Femur (tissue), 1 donor: Measurements from ENCODE around the gene RPS3.
A peak's percentile ranks its signal among the peaks of the same experiment; 100 is the strongest.
"Not testable (repeated sequence)": the region's sequence is repeated elsewhere in the genome, so short reads cannot be mapped to it uniquely, and the experiment has no call there.

ENCODE experiments used
- DNase-seq: peaks from one replicate; pipeline ENCODE4 v3.0.0-alpha.2; 2017

RPS3 gene

DNA sequence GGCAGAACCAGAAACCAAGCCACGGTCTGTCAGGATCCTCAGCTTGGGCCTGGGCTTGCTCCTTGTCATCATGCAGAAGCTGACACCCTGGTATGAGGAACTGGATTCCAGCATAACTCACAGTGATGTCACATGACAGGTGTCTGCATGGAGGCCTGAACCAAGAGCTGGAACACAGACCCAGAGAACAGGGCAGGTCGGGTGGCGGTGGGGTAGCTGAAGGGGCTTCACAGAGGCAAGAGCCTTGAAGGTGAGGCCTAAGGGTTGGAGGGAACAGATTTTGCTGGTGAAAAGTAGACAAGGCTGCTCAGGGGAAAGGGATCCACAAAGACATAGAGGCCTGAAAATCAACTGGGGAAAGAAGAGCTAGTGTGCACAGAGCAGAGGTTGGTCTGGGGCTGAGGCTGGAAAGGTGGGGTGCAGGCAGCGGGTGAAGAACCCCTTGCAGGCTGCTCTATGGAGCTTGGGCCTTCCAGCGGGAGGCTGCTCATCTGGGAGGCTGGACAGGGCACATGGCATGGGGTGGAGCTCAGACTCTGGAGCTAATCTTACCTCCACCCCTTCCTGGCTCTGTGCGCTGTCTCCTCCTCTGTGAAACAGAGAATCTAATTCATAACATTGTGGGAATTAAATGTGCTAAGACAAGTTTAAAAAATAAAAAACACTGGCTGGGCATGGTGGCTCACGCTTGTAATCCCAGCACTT, 18.4 kb upstream of the RPS3 start:
- peak; percentile 43 for DNase-seq

DNA sequence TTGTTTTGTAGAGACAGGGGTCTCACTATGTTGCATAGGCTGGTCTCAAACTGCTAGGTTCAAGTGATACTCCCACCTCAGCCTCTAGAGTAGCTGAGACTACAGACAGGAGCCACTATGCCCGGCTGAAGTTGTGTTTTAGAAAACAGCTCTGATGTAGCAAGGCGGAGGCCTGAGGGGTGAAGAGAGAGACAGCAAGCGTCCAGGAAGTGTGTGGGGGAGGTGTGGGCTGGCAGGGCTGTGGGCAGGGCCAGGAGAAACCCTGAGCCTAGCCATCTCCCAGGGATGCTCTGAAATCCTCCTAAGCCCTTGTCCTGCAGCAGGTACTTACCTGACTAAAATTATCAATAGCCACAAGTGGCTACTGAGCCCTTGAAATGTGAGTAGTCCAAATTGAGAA, 16.1 kb upstream of the RPS3 start:
- no peak for DNase-seq

DNA sequence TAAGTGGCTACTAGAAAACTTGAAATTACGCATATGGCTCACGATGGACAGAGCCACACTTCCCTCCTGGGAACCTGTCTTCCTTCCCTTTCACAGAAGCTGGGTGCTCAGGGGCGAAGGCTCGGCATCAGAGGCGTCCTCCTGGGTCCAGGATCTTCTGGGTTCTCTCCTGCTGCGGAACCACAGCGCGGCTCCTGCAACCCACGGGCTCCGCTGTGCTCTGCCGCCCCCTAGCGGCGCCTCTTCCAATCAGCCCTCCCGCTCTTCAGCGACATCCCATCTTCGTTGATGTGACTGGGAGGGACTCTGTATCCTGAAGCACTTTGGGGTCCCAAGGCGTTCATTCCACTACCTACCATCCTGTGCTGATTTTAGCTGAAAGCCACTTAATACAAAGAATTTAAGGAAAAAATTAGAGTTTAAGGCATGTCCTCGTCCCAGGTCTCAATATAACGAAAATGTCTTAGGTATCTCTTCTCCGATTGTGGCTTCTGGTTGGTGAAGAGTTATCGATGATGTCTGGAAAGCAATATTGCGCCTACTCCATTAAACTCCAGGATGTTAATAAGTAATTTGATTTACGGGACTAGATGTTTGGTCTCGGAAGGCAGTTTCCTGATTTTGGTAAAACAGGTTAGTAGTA, 14.8 kb upstream of the RPS3 start:
- DNase-seq = peak; percentile 80

DNA sequence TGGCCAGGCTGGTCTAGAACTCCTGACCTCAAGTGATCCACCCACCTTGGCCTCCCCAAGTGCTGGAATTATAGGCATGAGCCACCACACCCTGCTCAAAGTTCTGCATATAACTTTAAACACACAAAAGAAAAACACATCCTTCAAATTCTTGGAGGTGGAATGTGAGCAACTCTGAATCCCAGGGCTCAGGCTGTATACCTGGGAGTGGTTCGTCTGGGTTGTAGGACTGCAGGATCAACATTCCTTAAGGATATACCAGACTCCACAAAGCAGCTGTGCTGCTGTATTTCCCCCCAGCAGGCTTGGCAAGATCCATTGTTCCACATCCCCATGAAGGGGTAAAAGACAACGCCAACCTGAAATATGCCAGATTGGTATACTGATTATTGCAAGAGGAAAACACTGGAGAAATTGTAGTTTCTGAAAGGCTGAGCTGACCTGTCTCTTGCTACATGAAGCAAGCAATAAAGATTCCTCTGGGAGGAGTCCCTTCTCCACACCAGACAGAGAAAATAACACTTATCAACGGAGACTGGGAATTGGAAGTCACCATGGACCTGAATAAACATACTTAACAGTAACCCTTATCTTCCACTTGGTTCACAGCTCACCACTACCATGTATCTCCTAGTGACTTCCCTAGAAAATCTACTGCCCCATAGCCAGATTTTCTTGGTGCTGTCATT, 12.2 kb upstream of the RPS3 start:
- no peak for DNase-seq

DNA sequence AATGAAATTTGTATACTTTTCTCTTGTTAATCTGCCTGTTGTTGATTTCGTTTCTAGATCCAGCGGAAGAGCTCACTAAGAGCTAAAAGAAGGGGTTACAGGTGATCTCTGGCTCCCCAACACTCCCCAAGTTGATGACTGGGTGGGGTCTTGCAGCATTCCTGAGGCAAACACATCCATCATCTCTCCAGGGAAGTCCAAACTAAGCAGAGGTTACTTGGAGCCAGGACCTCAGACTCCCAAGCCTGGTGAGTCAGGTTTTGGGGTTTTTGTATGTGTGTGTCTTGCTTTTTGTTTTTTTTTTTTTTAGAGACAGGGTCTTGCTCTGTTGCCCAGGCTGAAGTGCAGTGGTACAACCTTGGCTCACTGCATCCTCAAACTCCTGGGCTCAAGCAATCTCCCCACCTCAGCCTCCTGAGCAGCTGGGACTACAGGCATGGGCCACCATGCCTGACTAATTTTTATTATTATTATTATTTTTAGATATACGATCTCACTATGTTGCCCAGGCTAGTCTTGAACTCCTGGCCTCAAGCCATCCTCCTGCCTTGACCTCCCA, 11.5 kb upstream of the RPS3 start:
- DNase-seq = no peak

DNA sequence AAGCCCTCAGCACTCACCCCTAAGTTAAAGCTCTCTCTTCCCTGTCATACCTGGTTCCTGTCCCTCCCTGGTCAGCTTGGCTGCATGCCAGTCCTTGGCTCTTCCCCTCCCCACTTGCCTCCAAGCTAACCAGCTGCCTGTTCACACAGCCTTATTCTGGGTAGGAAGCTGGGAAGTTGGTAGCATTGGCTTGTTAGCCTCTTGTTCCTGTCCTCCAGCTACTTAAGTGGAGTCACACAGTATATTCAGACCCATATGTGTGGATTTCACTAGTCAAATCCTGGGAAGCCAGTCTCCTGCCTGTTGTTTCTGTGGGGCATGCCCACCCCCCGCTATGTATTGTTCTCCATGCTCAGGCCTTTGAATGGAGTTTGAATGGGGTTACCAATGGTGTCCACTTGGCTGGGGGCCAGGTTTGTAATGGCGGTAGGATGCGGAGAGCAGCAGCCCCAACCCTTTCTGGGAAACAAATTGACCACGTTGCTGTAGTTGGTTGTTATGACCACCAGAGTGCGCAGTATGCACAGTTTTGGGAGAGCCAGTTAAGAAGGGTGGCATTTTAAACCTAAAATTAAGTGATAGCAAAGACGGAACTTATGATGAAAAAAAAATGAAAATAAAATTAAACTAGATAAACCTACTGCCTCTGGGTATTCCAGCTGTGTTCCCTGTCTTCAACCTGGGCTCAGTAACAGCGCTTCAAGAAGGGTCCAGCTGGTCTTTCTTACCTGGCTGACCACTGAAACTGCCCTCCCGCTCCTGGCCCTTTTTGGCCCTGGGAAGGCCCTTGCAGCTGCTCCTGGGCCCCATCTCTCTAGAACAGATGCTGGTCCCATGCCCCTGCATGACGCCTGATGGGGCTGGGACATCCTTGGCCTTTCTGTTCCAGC, 10.7 kb upstream of the RPS3 start:
- peak; percentile 78 for DNase-seq

DNA sequence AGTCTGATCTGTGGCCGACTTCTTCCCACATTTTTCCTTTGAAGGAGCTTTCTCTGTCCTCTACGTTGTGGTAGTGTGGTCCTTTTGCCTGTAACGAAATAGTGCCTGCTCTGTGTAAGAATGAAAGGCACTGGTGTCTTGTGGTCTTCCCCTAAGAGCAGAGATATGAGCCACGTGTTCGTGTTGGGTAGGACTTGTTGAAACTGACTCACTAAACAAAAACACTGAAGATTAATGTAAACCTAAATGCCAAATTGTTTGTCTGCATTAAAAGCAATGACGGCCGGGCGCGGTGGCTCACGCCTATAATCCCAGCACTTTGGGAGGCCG, 10.1 kb upstream of the RPS3 start:
- DNase-seq = no peak

DNA sequence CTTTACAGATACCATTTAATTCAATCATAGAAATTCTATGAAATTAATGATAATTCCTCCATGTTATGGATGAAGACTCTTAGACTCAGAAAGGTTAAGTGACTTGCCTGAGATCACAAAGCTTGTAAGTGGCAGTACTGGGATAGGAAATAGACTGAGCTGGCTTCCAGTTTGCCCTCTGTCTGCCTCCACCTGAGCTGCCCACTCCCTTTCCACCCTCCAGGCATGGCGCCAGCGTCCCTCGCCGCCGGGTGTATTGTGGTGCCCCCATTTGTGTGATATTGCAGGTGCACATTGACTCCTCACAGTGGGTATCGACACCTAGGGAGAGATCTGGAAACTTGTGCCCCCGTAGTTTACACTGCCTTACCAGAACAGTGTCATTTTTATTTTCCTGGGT, 9.4 kb upstream of the RPS3 start:
- DNase-seq = no peak

DNA sequence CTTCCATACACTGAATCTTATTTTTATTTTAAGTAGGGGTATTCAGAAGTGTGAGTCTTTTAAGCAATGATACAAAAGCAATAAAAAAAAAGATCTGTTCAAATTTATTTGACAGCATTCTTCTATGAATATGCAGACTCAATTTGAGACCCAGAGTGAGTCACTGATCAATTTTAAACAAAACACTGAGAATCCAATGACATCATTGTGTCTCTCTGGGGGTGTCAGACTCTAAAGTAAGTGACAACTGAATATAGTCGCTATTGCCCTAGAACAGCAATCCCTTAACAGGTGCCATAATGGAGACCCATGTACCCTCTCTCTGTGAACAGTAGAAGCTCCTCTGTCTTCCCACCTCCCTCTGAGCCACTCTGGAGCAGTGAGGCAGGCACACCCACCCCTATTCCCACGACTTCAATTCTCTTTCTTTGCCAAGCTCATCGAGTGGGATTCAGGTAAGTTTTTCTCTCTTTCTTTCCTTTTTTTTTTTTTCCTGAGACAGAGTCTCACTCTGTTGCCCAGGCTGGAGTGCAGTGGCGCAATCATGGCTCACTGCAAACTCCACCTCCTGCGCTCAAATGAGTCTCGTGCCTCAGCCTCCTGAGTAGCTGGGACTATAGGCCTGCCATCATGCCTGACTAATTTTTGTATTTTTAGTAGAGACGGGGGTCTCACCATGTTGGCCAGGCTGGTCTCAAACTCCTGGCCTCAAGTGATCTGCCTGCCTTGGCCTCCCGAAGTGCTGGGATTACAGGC, 5.1 kb upstream of the RPS3 start:
- no peak for DNase-seq

DNA sequence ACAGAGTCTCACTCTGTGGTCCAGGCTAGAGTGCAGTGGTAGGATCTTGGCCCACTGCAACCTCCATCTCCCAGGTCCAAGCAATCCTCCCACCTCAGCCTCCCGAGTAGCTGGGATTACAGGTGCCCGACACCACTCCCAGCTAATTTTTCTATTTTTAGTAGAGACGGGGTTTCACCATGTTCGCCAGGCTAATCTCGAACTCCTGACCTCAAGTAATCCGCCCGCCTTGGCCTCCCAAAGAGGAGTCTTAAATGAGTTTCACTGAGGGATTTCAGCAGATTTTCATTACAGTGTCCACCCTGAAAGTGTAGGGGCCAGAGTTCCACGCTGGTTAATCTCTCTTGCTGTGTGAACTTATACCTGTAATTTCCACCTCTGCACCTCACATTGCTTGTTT, 412 bp upstream of the RPS3 start:
- DNase-seq = no peak

DNA sequence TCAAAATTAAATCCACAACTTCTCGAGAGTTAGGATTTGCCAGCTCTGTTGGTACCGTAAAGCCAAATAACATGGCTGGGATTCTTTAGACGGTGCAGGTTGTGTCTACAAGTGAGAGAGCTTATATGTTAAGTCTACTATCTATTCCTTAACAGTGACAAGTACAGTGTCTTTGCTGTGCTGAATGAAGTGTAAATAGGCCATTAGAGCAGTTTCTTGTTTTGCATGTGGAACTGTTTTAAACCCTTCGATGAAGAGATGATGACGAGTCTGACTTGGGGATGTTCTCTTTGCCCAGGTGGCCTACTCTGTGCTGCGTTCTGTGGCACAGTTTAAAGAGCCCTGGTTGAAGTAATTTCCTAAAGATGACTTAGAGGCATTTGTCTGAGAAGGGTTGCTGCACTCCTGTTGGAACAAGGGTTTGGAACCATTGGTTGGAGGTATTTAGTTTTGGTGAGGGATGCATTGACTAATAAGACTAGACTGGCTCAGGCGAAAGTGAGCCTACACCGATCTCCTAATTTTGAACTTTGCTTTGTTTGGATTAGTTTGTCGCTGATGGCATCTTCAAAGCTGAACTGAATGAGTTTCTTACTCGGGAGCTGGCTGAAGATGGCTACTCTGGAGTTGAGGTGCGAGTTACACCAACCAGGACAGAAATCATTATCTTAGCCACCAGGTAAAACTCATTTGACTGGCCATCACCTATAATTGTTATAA, 988 bp downstream of the RPS3 start:
- no peak for DNase-seq

DNA sequence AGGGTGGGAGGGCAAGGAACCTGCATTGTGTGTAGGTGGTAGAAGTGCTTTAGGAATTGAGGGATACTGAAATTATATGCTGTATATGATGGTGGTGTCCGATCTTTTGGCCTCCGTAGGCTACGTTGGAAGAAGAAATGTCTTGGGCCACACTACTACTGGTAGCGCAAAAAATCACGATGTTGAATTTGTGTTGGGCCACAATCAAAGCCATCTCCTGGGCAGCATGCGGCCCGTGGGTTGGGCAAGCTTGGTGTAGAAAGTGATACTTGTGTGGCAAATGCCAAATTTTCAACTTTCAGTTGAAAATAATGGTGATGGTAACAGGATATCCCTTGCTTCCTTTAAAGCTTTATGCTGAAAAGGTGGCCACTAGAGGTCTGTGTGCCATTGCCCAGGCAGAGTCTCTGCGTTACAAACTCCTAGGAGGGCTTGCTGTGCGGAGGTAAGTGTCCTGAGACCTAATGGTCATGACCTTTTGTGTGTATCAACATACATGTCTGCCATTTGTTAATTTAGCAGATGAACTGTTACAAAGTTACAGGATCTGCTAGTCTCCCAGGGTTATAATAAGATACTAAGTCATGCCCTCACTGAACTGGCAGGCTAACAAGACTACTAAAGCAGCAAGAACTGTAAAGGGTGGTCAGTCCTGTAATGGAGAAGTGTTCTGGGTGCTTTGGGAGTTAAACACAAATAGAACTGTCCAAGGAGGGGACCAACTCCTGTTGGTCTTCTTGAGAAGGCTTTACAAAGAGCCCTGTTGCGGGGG, 2.9 kb downstream of the RPS3 start:
- DNase-seq = no peak

DNA sequence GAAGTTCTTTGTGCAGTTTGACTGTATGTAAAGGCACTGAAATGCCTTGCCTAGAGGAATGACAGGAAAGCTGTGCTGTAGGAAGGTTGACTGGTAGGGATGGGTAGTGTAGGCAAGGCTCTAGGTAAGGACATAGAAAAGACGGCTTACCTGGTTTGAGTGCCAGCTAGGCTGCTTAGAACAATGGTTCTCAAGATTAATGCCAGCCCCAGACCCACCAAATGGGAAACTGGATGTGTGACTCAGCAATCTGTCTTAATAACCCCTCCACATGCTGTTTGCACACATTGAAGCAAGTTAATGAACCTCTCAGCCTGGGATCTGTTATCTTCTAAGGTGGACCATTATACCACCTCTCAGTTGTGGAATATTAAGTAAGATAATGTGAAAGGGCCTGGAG, 3.7 kb downstream of the RPS3 start:
- DNase-seq = no peak

DNA sequence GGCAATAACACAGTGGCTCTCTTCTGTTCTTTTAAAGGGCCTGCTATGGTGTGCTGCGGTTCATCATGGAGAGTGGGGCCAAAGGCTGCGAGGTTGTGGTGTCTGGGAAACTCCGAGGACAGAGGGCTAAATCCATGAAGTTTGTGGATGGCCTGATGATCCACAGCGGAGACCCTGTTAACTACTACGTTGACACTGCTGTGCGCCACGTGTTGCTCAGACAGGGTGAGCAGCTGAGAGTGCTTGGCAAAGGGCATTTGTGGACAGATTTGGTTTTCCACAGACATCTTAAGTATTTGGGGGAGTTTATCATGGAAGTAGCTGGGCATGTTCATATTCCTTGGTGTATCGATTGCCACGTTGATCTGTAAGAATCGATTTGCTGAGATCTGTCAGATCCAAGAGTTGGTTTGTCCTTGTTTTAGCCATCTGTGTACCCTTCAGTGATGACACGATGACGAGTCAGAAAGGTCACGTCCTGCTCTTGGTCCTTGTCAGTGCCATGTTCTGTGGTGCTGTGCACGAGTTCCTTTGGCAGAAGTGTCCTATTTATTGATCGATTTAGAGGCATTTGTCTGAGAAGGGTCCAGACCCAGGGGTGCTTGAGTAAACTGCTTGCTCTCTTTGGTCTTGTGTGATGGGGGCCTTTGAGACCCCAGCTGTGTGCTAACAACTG, 4.8 kb downstream of the RPS3 start:
- DNase-seq = no peak

DNA sequence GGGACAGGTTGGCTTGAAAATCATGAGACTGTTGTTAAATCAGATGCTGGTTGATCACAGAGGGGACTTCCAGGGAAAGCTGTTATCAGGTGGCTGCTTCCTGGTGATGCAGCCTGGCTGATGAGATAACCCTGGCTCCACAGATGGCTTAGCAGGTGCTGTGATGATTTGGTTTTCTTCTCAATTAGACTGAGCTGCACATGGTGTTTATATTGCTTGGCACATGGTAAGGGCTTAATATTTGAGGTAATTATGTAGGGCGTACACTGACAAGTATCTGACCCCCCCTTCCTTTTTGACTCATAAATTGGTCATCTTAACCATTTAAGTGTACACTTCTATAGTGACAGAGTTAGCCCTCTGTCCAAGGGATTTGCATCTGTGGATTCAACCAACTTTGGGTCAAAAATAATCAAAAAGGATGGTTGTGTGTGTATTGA, 7.0 kb downstream of the RPS3 start:
- DNase-seq = no peak

DNA sequence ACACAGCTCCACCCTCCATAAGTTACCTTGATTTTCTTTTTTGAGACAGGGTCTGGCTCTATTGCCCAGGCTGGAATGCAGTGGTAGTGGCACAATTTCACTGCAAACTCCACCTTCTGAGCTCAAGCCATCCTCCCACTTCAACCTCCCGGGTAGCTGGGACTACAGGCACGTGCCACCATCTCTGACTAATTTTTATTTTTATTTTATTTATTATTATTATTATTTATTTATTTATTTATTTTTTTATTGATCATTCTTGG, 9.6 kb downstream of the RPS3 start:
- no peak for DNase-seq

DNA sequence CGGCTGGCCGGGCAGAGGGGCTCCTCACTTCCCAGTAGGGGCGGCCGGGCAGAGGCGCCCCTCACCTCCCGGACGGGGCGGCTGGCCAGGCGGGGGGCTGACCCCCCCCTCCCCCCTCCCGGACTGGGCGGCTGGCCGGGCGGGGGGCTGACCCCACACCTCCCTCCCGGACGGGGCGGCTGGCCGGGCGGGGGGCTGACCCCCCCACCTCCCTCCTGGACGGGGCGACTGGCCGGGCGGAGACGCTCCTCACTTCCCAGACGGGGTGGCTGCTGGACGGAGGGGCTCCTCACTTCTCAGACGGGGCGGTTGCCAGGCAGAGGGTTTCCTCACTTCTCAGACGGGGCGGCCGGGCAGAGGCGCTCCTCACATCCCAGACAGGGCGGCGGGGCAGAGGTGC, 10.7 kb downstream of the RPS3 start:
- DNase-seq = not testable (repeated sequence)

DNA sequence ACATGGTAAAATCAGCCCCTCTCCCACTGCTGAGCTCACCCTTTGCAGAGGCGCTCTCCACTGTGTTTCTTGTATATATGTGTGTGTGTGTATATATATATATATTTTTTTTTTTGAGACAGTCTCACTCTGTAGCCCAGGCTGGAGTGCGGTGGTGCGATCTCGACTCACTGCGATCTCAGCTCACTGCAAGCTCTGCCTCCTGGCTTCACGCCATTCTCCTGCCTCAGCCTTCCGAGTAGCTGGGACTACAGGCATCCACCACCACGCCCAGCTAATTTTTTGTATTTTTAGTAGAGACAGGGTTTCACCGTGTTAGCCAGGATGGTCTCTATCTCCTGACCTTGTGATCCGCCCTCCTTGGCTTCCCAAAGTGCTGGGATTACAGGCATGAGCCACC, 13.8 kb downstream of the RPS3 start:
- not testable (repeated sequence) for DNase-seq

DNA sequence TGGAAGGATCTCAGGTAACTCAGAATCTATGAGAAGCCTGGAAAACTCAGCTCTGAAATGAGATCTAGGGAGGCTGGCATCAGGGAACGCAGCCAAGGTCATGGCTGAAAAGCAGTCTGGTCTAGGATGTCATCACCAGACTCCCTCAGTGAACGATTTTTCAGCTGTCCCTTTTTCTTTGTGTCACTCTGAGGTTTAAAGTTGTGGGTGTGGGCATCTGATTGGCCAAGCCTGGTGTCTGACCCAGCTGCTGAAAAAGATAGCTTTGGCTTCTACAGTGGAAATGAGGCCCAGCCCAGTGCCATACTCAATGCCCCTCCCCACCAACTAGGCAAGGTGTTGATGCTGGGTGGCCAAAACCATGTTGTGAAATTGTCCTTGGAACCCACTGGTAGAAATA, 14.5 kb downstream of the RPS3 start:
- no peak for DNase-seq

DNA sequence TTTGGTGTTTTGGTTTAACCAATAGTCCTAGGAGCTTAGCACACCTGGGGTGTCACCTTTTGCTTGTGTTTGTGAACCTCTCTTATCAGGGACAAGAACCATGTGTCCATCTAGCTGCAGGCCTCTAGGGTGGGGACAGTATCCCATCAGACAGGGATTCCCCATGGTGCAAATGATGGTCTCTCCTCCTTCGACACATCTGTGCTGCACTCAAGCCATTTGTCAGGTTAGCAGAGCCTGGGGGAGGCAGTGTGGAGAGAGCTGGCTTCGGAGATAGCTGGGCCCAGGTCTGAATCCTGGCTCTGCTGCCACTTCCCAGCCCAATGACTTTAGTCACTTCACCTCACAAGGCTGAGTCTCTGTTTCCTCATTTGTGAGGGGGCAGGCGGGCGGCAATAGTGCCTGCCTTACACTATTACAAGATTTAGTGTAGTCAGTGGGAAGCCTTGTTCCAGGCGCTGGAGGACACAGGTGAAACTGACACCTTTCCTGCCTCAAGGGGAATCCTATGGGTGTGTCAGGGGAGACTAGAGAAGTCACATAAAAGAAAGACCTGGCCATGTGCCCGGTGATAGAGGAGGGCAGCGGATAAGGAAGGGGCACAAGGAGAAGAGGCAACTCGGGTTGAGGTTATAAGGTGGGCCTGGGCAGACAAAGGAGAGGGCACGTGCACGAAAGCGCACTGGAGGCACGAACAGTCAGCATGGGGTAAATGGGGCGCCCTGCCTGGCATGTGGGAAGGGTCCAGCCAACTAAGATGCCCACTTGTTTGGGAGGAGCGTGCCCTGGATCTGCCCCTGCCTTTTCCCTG, 21.1 kb downstream of the RPS3 start:
- DNase-seq = no peak
